Esophagus squamous epithelium (tissue), 4 donors: ENCODE results near the gene POU2F2.
A peak's percentile ranks its signal among the peaks of the same experiment; 100 is the strongest.

Experiments used
- CTCF ChIP-seq, 6 experiments: fragments of 450-650 bp in 4 of 6; fragments of 200-600 bp in 2 of 6; sonication (generic) in 2 of 6; IDR thresholded peaks; one replicate each; pipeline ENCODE4 v1.5.1; 2016 to 2019; ENCODE audit warnings: antibody characterized with exemption in 6 of 6, mild to moderate bottlenecking in 4 of 6, moderate library complexity in 4 of 6
- POLR2A ChIP-seq, 4 donors: fragments of 450-650 bp; IDR thresholded peaks; one replicate each; pipeline ENCODE4 v1.6.1; 2017; ENCODE audit warnings: antibody characterized with exemption in 4 of 4, mild to moderate bottlenecking in 4 of 4, moderate library complexity in 3 of 4

GRCh38 chr19:42081584-42082203 is 50.6 kb downstream of the POU2F2 start:
- TF ChIP-seq CTCF (IDR thresholded peaks at IDR 0.05) = peak in 4 of 6 experiments; percentile 15 to 54 (median 32)
- no peak for TF ChIP-seq POLR2A (IDR thresholded peaks at IDR 0.05)
